Measurements from ENCODE around the gene NLRP6. TPM values are rescaled to one million over a fixed set of nuclear protein-coding genes. Genes with fewer than 3 reads are reported as not detected.

Gene NLRP6
- total RNA-seq, 1 donor from 2014 or later = not detected

DNA sequence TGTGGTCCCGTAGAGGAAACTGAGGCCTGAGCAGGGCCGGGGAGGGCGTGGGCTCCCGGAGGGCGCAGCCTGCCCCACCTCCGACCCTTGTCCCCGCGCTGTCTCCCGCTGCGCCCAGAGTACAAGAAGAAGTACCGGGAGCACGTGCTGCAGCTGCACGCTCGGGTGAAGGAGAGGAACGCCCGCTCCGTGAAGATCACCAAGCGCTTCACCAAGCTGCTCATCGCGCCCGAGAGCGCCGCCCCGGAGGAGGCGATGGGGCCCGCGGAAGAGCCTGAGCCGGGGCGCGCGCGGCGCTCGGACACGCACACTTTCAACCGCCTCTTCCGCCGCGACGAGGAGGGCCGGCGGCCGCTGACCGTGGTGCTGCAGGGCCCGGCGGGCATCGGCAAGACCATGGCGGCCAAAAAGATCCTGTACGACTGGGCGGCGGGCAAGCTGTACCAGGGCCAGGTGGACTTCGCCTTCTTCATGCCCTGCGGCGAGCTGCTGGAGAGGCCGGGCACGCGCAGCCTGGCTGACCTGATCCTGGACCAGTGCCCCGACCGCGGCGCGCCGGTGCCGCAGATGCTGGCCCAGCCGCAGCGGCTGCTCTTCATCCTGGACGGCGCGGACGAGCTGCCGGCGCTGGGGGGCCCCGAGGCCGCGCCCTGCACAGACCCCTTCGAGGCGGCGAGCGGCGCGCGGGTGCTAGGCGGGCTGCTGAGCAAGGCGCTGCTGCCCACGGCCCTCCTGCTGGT is 1.9 kb downstream of the NLRP6 start:
- TF ChIP-seq, protein P1, sequence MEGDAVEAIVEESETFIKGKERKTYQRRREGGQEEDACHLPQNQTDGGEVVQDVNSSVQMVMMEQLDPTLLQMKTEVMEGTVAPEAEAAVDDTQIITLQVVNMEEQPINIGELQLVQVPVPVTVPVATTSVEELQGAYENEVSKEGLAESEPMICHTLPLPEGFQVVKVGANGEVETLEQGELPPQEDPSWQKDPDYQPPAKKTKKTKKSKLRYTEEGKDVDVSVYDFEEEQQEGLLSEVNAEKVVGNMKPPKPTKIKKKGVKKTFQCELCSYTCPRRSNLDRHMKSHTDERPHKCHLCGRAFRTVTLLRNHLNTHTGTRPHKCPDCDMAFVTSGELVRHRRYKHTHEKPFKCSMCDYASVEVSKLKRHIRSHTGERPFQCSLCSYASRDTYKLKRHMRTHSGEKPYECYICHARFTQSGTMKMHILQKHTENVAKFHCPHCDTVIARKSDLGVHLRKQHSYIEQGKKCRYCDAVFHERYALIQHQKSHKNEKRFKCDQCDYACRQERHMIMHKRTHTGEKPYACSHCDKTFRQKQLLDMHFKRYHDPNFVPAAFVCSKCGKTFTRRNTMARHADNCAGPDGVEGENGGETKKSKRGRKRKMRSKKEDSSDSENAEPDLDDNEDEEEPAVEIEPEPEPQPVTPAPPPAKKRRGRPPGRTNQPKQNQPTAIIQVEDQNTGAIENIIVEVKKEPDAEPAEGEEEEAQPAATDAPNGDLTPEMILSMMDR (IDR thresholded peaks at IDR 0.05) = no peak
- Mint-ChIP-seq H3K27me3 (ENCODE audit: unreplicated experiment) (peaks cover 23% of the 10 kb centered on the region), H3K4me3 (ENCODE audit: unreplicated experiment) (no peak overlapping the region), H3K27ac (ENCODE audit: unreplicated experiment) (no peak overlapping the region), H3K36me3 (ENCODE audit: unreplicated experiment) (no peaks in the 10 kb centered on the region), H3K4me1 (ENCODE audit: unreplicated experiment) (no peaks in the 10 kb centered on the region), H3K9me3 (ENCODE audit: unreplicated experiment) (peaks cover 10% of the 10 kb centered on the region)
- no peak for DNase-seq (ENCODE audit: extremely low spot score, unreplicated experiment)

GRCh38 chr11:280706-281485 is 2.7 kb downstream of the NLRP6 start:
- no peaks in the 10 kb centered on the region for H3K4me1 Mint-ChIP-seq (ENCODE audit: unreplicated experiment)
- H3K27ac Mint-ChIP-seq (ENCODE audit: unreplicated experiment) = no peak overlapping the region

GRCh38 chr11:281486-282161 is 3.4 kb downstream of the NLRP6 start:
- H3K27ac Mint-ChIP-seq (ENCODE audit: unreplicated experiment) = no peak overlapping the region
- TF ChIP-seq, protein P1 (IDR thresholded peaks at IDR 0.05) = no peak
- peaks cover 10% of the 10 kb centered on the region for H3K27me3 Mint-ChIP-seq (ENCODE audit: unreplicated experiment)
- no peaks in the 10 kb centered on the region for H3K4me1 Mint-ChIP-seq (ENCODE audit: unreplicated experiment)
- H3K9me3 Mint-ChIP-seq (ENCODE audit: unreplicated experiment) = peaks cover 2% of the 10 kb centered on the region
- no peak for DNase-seq (ENCODE audit: extremely low spot score, unreplicated experiment)
- no peaks in the 10 kb centered on the region for H3K36me3 Mint-ChIP-seq (ENCODE audit: unreplicated experiment)
- H3K4me3 Mint-ChIP-seq (ENCODE audit: unreplicated experiment) = no peak overlapping the region

More at GRCh38 chr11:280706-281485, 2.7 kb downstream of the NLRP6 start:
- no peak for DNase-seq (ENCODE audit: extremely low spot score, unreplicated experiment)
- Mint-ChIP-seq H3K36me3 (ENCODE audit: unreplicated experiment) (no peaks in the 10 kb centered on the region), H3K27me3 (ENCODE audit: unreplicated experiment) (peaks cover 17% of the 10 kb centered on the region), H3K9me3 (ENCODE audit: unreplicated experiment) (peaks cover 9% of the 10 kb centered on the region), H3K4me3 (ENCODE audit: unreplicated experiment) (no peak overlapping the region)
- TF ChIP-seq, protein P1 (IDR thresholded peaks at IDR 0.05) = no peak

GRCh38 chr11:282171-282570 is 4.0 kb downstream of the NLRP6 start:
- Mint-ChIP-seq H3K27ac (ENCODE audit: unreplicated experiment) (no peak overlapping the region), H3K4me1 (ENCODE audit: unreplicated experiment) (peaks cover 3% of the 10 kb centered on the region), H3K9me3 (ENCODE audit: unreplicated experiment) (no peaks in the 10 kb centered on the region), H3K4me3 (ENCODE audit: unreplicated experiment) (no peak overlapping the region), H3K36me3 (ENCODE audit: unreplicated experiment) (no peaks in the 10 kb centered on the region), H3K27me3 (ENCODE audit: unreplicated experiment) (peaks cover 6% of the 10 kb centered on the region)
- TF ChIP-seq, protein P1 (IDR thresholded peaks at IDR 0.05) = no peak
- DNase-seq (ENCODE audit: extremely low spot score, unreplicated experiment) = no peak
